ENCODE measurements around the gene ANKRD39. TPM values are rescaled to one million over a fixed set of nuclear protein-coding genes. Genes with fewer than 3 reads are reported as not detected.

Gene ANKRD39
- total and polyA plus RNA-seq, 9 of the 15 experiments (the other 6 are each of a cell fraction or from before 2014, with no cell fraction given) = 8.2 to 33.1 (median 23.8) TPM

GRCh38 chr2:96826546-96827278 lies 31.1 kb downstream of the ANKRD39 start:
- in situ Hi-C loops (cut with MboI) (no loop called here), intact Hi-C loops (cut with micrococcal nuclease) (no loop called here)
- Histone ChIP-seq H3K79me2 (ENCODE audit: control insufficient read depth, insufficient read depth, low read length) (peaks cover 8% of the 10 kb centered on the region), H3K36me3 (ENCODE audit: control insufficient read depth, insufficient read depth, low read length) (peaks cover 84% of the 10 kb centered on the region), H3K9ac (ENCODE audit: insufficient read depth in 1 of 2, low read depth in 2 of 2, low read length in 2 of 2) (peak overlapping the region in 1 of 2 experiments; percentile 68; a peak in 1 of 4 replicates), H3K4me3 (no peak overlapping the region), H3K9me3 (replicated peaks; ENCODE audit: control insufficient read depth, insufficient read depth, low read depth, low read length) (no peaks in the 10 kb centered on the region), H3K9me1 (ENCODE audit: control insufficient read depth, insufficient read depth, low read length) (no peaks in the 10 kb centered on the region), H3K27ac (ENCODE audit: extremely low read depth, low read depth, low read length) (no peak overlapping the region), H3K4me2 (ENCODE audit: insufficient read depth, low read length) (no peak overlapping the region), H4K20me1 (replicated peaks; ENCODE audit: control insufficient read depth, insufficient read depth, low read length) (peaks cover 12% of the 10 kb centered on the region; the same call in 1 of the 2 replicates), H3K4me1 (replicated peaks in 1 of 2; ENCODE audit: control insufficient read depth in 2 of 2, insufficient read depth in 2 of 2, low read length in 2 of 2) (peaks cover 7 to 9% of the 10 kb centered on the region in 2 experiments; a peak in 4 of 5 replicates), H3K27me3 (ENCODE audit: control insufficient read depth in 2 of 2, insufficient read depth in 2 of 2, low read length in 2 of 2) (no peaks in the 10 kb centered on the region), H2AFZ (ENCODE audit: low read depth, low read length) (no peak overlapping the region)
- no peak for ATAC-seq
- WGBS (ENCODE audit: insufficient coverage, low coverage, missing lambda C conversion rate) = 94% methylated on average over 22 of the region's 22 CpGs
- CTCF ChIA-PET (ENCODE audit: low intra/inter-chr PET ratio) = no interaction called here
- no peak for DNase-seq (ENCODE audit: extremely low read depth in 1 of 4, low spot score in 3 of 4)
- POLR2A ChIA-PET = interaction anchor here (0.8 kb wide), 1 partner anchor 14 kb away, joined by 3 read pairs; no protein-coding TSS in a partner anchor
- BruUV-seq (replicated peaks) = no TSS peak
- no peak for FAIRE-seq
- TF ChIP-seq POLR2G (IDR thresholded peaks at IDR 0.05; ENCODE audit: low read depth, low read length) (peak; percentile 39; the same call in 1 of the 2 replicates), PRDM10 (IDR thresholded peaks at IDR 0.05; ENCODE audit: partially characterized antibody) (no peak)

All from K562 (cell line).